ENCODE measurements around the gene KCNK3.

KCNK3 gene

GRCh38 chr2:26692279-26692896 is at the start of gene KCNK3:
KCNK3 (plus strand) TSS chr2:26692722; CDS start chr2:26692876, 154 bp downstream.
- no peaks in the 10 kb centered on the region for H3K4me1 ChIP-seq
- H3K9me3 ChIP-seq: no peaks in the 10 kb centered on the region
- in situ Hi-C loops (cut with MboI; ENCODE audit: low sequenced_read_pairs): no loop called here
- peak; percentile 29 to 74 for DNase-seq (ENCODE audit: low spot score in 2 of 2)
- H3K27me3 ChIP-seq (ENCODE audit: low read depth): peaks cover 54% of the 10 kb centered on the region
- no peaks in the 10 kb centered on the region for H3K36me3 ChIP-seq (replicated peaks)
- H3K4me3 ChIP-seq: no peak within 1 kb of the TSS

GRCh38 chr2:26644188-26644835 is 48.2 kb upstream of the KCNK3 start:
- H3K9me3 ChIP-seq: no peaks in the 10 kb centered on the region
- peaks cover 21% of the 10 kb centered on the region for H3K27me3 ChIP-seq (ENCODE audit: low read depth)
- no peaks in the 10 kb centered on the region; the same call in none of the 2 replicates for H3K4me1 ChIP-seq
- in situ Hi-C loops (cut with MboI; ENCODE audit: low sequenced_read_pairs): no loop called here
- no peak overlapping the region for H3K4me3 ChIP-seq
- H3K36me3 ChIP-seq (replicated peaks): no peaks in the 10 kb centered on the region
- DNase-seq (ENCODE audit: low spot score in 2 of 2): no peak

DNA sequence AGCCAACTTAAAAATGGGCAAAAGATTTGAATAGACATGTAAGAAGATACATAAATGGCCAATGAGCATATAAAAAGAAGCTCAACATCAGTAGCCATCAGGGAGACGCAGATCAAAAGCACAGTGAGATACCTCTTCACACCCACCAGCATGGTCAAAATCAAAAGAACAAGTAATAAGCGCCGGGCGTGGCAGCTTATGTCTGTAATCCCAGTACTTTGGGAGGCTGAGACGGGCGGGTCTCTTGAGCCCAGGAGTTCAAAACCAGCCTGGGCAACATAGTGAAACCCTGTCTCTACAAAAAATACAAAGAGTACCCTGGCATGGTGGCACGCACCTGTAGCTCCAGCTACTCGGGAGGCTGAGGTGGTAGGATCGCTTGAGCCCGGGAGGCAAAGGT is 46.8 kb upstream of the KCNK3 start:
- H3K36me3 ChIP-seq (replicated peaks): no peaks in the 10 kb centered on the region
- in situ Hi-C loops (cut with MboI; ENCODE audit: low sequenced_read_pairs): no loop called here
- DNase-seq (ENCODE audit: low spot score in 2 of 2): no peak
- no peaks in the 10 kb centered on the region for H3K9me3 ChIP-seq
- H3K4me3 ChIP-seq: no peak overlapping the region
- H3K4me1 ChIP-seq: no peaks in the 10 kb centered on the region; the same call in none of the 2 replicates
- peaks cover 21% of the 10 kb centered on the region for H3K27me3 ChIP-seq (ENCODE audit: low read depth)

- H3K36me3 ChIP-seq (replicated peaks): no peaks in the 10 kb centered on the region
- H3K9me3 ChIP-seq: no peaks in the 10 kb centered on the region
- peaks cover 21% of the 10 kb centered on the region for H3K27me3 ChIP-seq (ENCODE audit: low read depth)
- DNase-seq (ENCODE audit: low spot score in 2 of 2): no peak
- H3K4me3 ChIP-seq: no peak overlapping the region
- in situ Hi-C loops (cut with MboI; ENCODE audit: low sequenced_read_pairs): no loop called here
- H3K4me1 ChIP-seq: no peaks in the 10 kb centered on the region; the same call in none of the 2 replicates
Observed at GRCh38 chr2:26646986-26647672, 45.4 kb upstream of the KCNK3 start.

GRCh38 chr2:26647981-26648380 is 44.5 kb upstream of the KCNK3 start:
- H3K36me3 ChIP-seq (replicated peaks): no peaks in the 10 kb centered on the region
- in situ Hi-C loops (cut with MboI; ENCODE audit: low sequenced_read_pairs): no loop called here
- H3K27me3 ChIP-seq (ENCODE audit: low read depth): peaks cover 21% of the 10 kb centered on the region
- H3K9me3 ChIP-seq: no peaks in the 10 kb centered on the region
- no peak overlapping the region for H3K4me3 ChIP-seq
- no peak for DNase-seq (ENCODE audit: low spot score in 2 of 2)
- H3K4me1 ChIP-seq: no peaks in the 10 kb centered on the region; the same call in none of the 2 replicates

DNA sequence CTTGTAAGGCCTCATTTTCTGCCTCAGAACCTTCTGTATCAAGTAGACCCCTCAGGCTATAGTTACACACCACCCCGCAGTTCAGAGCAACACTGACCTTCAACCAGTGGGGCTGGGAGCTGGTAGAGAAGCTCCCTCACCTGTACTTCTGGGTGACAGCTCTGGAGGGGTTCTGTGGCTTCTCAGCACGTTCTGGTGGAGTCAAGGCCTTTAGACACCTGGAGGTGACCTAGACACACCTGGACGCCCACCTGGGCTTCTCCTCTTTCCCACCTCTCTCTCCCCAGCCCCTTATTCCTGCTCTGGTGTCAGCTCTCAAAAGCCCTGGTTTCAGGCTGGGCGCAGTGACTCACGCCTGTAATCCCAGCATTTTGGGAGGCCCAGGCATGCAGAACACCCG is 44.0 kb upstream of the KCNK3 start:
- Histone ChIP-seq H3K4me3 (no peak overlapping the region), H3K27me3 (ENCODE audit: low read depth) (peaks cover 21% of the 10 kb centered on the region), H3K4me1 (no peaks in the 10 kb centered on the region; the same call in none of the 2 replicates), H3K9me3 (no peaks in the 10 kb centered on the region), H3K36me3 (replicated peaks) (no peaks in the 10 kb centered on the region)
- no peak for DNase-seq (ENCODE audit: low spot score in 2 of 2)
- in situ Hi-C loops (cut with MboI; ENCODE audit: low sequenced_read_pairs): no loop called here

- Histone ChIP-seq H3K4me1 (no peaks in the 10 kb centered on the region; the same call in none of the 2 replicates), H3K9me3 (no peaks in the 10 kb centered on the region), H3K27me3 (ENCODE audit: low read depth) (peaks cover 23% of the 10 kb centered on the region), H3K4me3 (no peak overlapping the region), H3K36me3 (replicated peaks) (no peaks in the 10 kb centered on the region)
- no peak for DNase-seq (ENCODE audit: low spot score in 2 of 2)
- in situ Hi-C loops (cut with MboI; ENCODE audit: low sequenced_read_pairs): no loop called here
Observed at GRCh38 chr2:26649322-26649721, 43.2 kb upstream of the KCNK3 start.

- in situ Hi-C loops (cut with MboI; ENCODE audit: low sequenced_read_pairs): no loop called here
- no peaks in the 10 kb centered on the region for H3K36me3 ChIP-seq (replicated peaks)
- no peak overlapping the region for H3K4me3 ChIP-seq
- H3K27me3 ChIP-seq (ENCODE audit: low read depth): peaks cover 18% of the 10 kb centered on the region
- H3K4me1 ChIP-seq: no peaks in the 10 kb centered on the region; the same call in none of the 2 replicates
- peak in 1 of 2 experiments; percentile 3 for DNase-seq (ENCODE audit: low spot score in 2 of 2)
- H3K9me3 ChIP-seq: no peaks in the 10 kb centered on the region
Observed at GRCh38 chr2:26649992-26650712, 42.4 kb upstream of the KCNK3 start.

DNA sequence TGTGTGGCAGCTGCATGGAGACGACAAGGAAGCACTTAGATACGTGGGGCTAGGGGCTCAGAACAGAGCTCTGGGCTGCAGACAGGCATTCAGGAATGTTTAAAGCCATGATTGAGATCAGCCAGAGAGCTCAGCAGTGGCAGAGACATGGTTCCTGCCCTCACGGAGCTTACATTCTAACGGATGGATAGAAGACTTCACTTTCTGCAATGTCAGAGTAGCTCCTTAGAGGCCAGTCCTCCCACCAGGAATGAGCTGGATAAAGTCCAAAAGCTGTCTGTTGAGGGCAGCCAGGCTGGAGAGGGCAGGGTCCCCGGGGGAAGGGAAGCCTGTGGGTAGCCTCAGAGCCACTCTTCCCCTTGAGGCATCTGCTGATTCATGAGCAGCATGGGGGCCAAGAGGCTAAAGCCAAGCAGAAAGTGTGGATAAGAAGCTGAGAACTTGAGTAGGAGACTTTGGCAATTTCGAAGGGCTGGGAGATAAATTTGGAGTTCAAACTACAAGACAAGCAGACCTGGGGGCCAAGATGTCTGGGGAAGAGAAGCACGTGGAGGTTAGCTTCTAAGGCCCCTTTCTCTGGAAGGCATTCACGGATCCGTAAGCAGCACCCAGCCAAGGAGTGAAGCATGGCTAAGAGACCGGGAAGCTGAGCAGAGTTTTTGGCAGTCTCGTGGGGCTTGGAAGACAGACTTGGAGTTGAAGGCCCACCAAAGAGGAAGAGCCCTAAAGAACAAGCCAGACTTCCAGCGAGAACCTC is 41.6 kb upstream of the KCNK3 start:
- H3K4me1 ChIP-seq: no peaks in the 10 kb centered on the region; the same call in 1 of the 2 replicates
- no peaks in the 10 kb centered on the region for H3K9me3 ChIP-seq
- no peak overlapping the region for H3K4me3 ChIP-seq
- H3K27me3 ChIP-seq (ENCODE audit: low read depth): peaks cover 11% of the 10 kb centered on the region
- no peaks in the 10 kb centered on the region for H3K36me3 ChIP-seq (replicated peaks)
- in situ Hi-C loops (cut with MboI; ENCODE audit: low sequenced_read_pairs): no loop called here
- DNase-seq (ENCODE audit: low spot score in 2 of 2): peak in 1 of 2 experiments; percentile 1

- Histone ChIP-seq H3K27me3 (ENCODE audit: low read depth) (peaks cover 7% of the 10 kb centered on the region), H3K4me1 (no peaks in the 10 kb centered on the region), H3K9me3 (no peaks in the 10 kb centered on the region), H3K4me3 (no peak overlapping the region), H3K36me3 (replicated peaks) (no peaks in the 10 kb centered on the region)
- no peak for DNase-seq (ENCODE audit: low spot score in 2 of 2)
- in situ Hi-C loops (cut with MboI; ENCODE audit: low sequenced_read_pairs): no loop called here
Observed at GRCh38 chr2:26651470-26651771, 41.1 kb upstream of the KCNK3 start.

GRCh38 chr2:26651799-26652198 is 40.7 kb upstream of the KCNK3 start:
- no peaks in the 10 kb centered on the region for H3K36me3 ChIP-seq (replicated peaks)
- no peak for DNase-seq (ENCODE audit: low spot score in 2 of 2)
- no peaks in the 10 kb centered on the region for H3K9me3 ChIP-seq
- no peak overlapping the region for H3K4me3 ChIP-seq
- H3K27me3 ChIP-seq (ENCODE audit: low read depth): peaks cover 3% of the 10 kb centered on the region
- in situ Hi-C loops (cut with MboI; ENCODE audit: low sequenced_read_pairs): no loop called here
- H3K4me1 ChIP-seq: no peaks in the 10 kb centered on the region

GRCh38 chr2:26652361-26653041 is 40.0 kb upstream of the KCNK3 start:
- Histone ChIP-seq H3K4me1 (no peaks in the 10 kb centered on the region), H3K36me3 (replicated peaks) (no peaks in the 10 kb centered on the region), H3K27me3 (ENCODE audit: low read depth) (peaks cover 2% of the 10 kb centered on the region; the same call in 1 of the 2 replicates), H3K9me3 (no peaks in the 10 kb centered on the region), H3K4me3 (no peak overlapping the region)
- DNase-seq (ENCODE audit: low spot score in 2 of 2): no peak
- in situ Hi-C loops (cut with MboI; ENCODE audit: low sequenced_read_pairs): no loop called here
